IMR-90 (cell line): ENCODE measurements around the gene TRIM25. TPM values are rescaled to one million over a fixed set of nuclear protein-coding genes. Genes with fewer than 3 reads are reported as not detected.

ENCODE experiments used
- ATAC-seq: fragments of 200-7000 bp; cut with Tn5 transposase; 2 replicates; pipeline ENCODE4 v1.9.1; 2020; ENCODE audit warnings: low read depth, mild to moderate bottlenecking, moderate library complexity
- BruUV-seq: library from RNA; stranded (reverse); fragments of 400-500 nt; replicated peaks from 2 replicates; lab custom pipeline; 2021; lab: Mats Ljungman, UMichigan
- CTCF ChIA-PET: fragments of 300-600 bp; formaldehyde crosslinking; extraction: SDS; loops from one replicate; lab custom pipeline; 2021; ENCODE audit warnings: antibody characterized with exemption; lab: Yijun Ruan, JAX
- POLR2A ChIA-PET: fragments of 300-600 bp; sonication (Branson Sonifier 250); formaldehyde crosslinking; loops from one replicate; lab custom pipeline; 2022; ENCODE audit warnings: antibody characterized with exemption; ENCODE audit not compliant: unreplicated experiment; lab: Charles Lee
- DNase-seq: peaks from one replicate; pipeline ENCODE4 v3.0.0; 2013
- H2AFZ ChIP-seq: replicated peaks from 2 replicates; pipeline ENCODE3; 2013; ENCODE audit warnings: low read length, mild to moderate bottlenecking; ENCODE audit not compliant: poor library complexity
- H2AK5ac ChIP-seq: 2 replicates; pipeline ENCODE4 v1.6.1; 2013; ENCODE audit warnings: low read depth, low read length, inconsistent platforms
- H2AK9ac ChIP-seq: replicated peaks from 2 replicates; pipeline ENCODE3; 2013; ENCODE audit warnings: mild to moderate bottlenecking, low read depth, low read length, moderate library complexity; ENCODE audit not compliant: poor library complexity
- H2BK120ac ChIP-seq: 2 replicates; pipeline ENCODE4 v1.6.1; 2013; ENCODE audit warnings: low read depth, low read length, inconsistent platforms
- H2BK15ac ChIP-seq: 3 replicates; pipeline ENCODE4 v1.6.1; 2013; ENCODE audit warnings: low read depth, low read length, inconsistent platforms
- H2BK20ac ChIP-seq: 2 replicates; pipeline ENCODE4 v1.6.1; 2013; ENCODE audit warnings: low read depth, mild to moderate bottlenecking, inconsistent platforms, low read length, moderate library complexity
- H2BK5ac ChIP-seq: 2 replicates; pipeline ENCODE4 v1.6.1; 2013; ENCODE audit warnings: mild to moderate bottlenecking, low read depth, low read length, inconsistent platforms; ENCODE audit not compliant: poor library complexity, severe bottlenecking
- H3K14ac ChIP-seq: replicated peaks from 2 replicates; pipeline ENCODE4 v1.6.1; 2013; ENCODE audit warnings: low read depth, low read length, inconsistent platforms
- H3K18ac ChIP-seq: 2 replicates; pipeline ENCODE4 v1.6.1; 2013; ENCODE audit warnings: low read depth, low read length, control low read depth
- H3K23ac ChIP-seq: 2 replicates; pipeline ENCODE4 v1.6.1; 2013; ENCODE audit warnings: low read depth, low read length, inconsistent platforms
- H3K27ac ChIP-seq: 2 replicates; pipeline ENCODE4 v1.5.1; 2013; ENCODE audit warnings: mild to moderate bottlenecking, control low read depth, low read length; ENCODE audit not compliant: insufficient read depth
- H3K27me3 ChIP-seq: 2 replicates; pipeline ENCODE4 v1.6.1; 2013; ENCODE audit warnings: low read length; ENCODE audit not compliant: control insufficient read depth, insufficient read depth
- H3K36me3 ChIP-seq: 2 replicates; pipeline ENCODE4 v1.6.1; 2013; ENCODE audit warnings: low read length, mixed read lengths; ENCODE audit not compliant: control insufficient read depth, insufficient read depth
- H3K4ac ChIP-seq: 2 replicates; pipeline ENCODE4 v1.6.1; 2013; ENCODE audit warnings: low read depth, low read length, inconsistent platforms
- H3K4me1 ChIP-seq: 2 replicates; pipeline ENCODE4 v1.6.1; 2013; ENCODE audit warnings: low read length, mixed read lengths; ENCODE audit not compliant: control insufficient read depth, insufficient read depth
- H3K4me2 ChIP-seq: 2 replicates; pipeline ENCODE4 v1.6.1; 2013; ENCODE audit warnings: low read depth, mild to moderate bottlenecking, control low read depth, low read length, moderate library complexity
- H3K4me3 ChIP-seq: 2 replicates; pipeline ENCODE4 v1.5.1; 2013; ENCODE audit warnings: low read depth, mild to moderate bottlenecking, control low read depth, low read length, moderate library complexity; ENCODE audit not compliant: insufficient read depth
- H3K56ac ChIP-seq: 2 replicates; pipeline ENCODE4 v1.6.1; 2013; ENCODE audit warnings: low read length, inconsistent platforms; ENCODE audit not compliant: insufficient read depth; ENCODE audit errors: extremely low read depth
- H3K79me1 ChIP-seq, 2 experiments: 2 replicates each; pipeline ENCODE4 v1.6.1; 2013; ENCODE audit warnings: low read length in 2 of 2, inconsistent platforms in 1 of 2, low read depth in 1 of 2
- H3K9ac ChIP-seq: 2 replicates; pipeline ENCODE4 v1.6.1; 2013; ENCODE audit warnings: low read depth, low read length, control low read depth
- H3K9me1 ChIP-seq: 2 replicates; pipeline ENCODE4 v1.6.1; 2013; ENCODE audit warnings: low read length, inconsistent platforms; ENCODE audit not compliant: insufficient read depth
- H3K9me3 ChIP-seq: 2 replicates; pipeline ENCODE4 v1.6.1; 2013; ENCODE audit warnings: low read length; ENCODE audit not compliant: control insufficient read depth, insufficient read depth
- H4K20me1 ChIP-seq: 2 replicates; pipeline ENCODE4 v1.6.1; 2013; ENCODE audit warnings: low read length, inconsistent platforms; ENCODE audit not compliant: insufficient read depth
- H4K5ac ChIP-seq: 2 replicates; pipeline ENCODE4 v1.6.1; 2013; ENCODE audit warnings: mild to moderate bottlenecking, low read depth, low read length, control low read depth
- H4K8ac ChIP-seq, 2 experiments: 2 replicates each; pipeline ENCODE4 v1.6.1; 2013; ENCODE audit warnings: low read depth in 2 of 2, low read length in 2 of 2, control low read depth in 1 of 2, inconsistent platforms in 1 of 2
- H4K91ac ChIP-seq: 2 replicates; pipeline ENCODE4 v1.6.1; 2013; ENCODE audit warnings: low read depth, low read length, inconsistent platforms; ENCODE audit not compliant: insufficient read depth
- CHD1 ChIP-seq: IDR thresholded peaks from 2 replicates; pipeline ENCODE4 v1.6.1; 2012; ENCODE audit warnings: low read depth, low read length, improper control_type of control experiment
- RCOR1 ChIP-seq: IDR thresholded peaks from 2 replicates; pipeline ENCODE4 v1.6.1; 2012; ENCODE audit warnings: mild to moderate bottlenecking, low read length, improper control_type of control experiment; ENCODE audit not compliant: insufficient replicate concordance
- WGBS, 2 experiments: methylation state at CpG; one replicate each; pipeline versions ENCODE4 v1.1.5 to v1.1.7; 2013; ENCODE audit warnings: missing lambda C conversion rate in 2 of 2; ENCODE audit not compliant: insufficient read length in 1 of 2; ENCODE audit errors: extremely low coverage in 2 of 2; 5-methylcytosine and 5-hydroxymethylcytosine counted together
- dilution Hi-C: fragments of 300-500 bp; cut with HindIII; formaldehyde crosslinking; loops from one replicate; pipeline ENCODE4 v1.14.3; 2018; ENCODE audit warnings: low sequenced_read_pairs; ENCODE audit not compliant: unreplicated experiment
- in situ Hi-C: fragments of 300-500 bp; cut with MboI; formaldehyde crosslinking; loops from 3 replicates; pipeline ENCODE4 v1.14.3; 2019; ENCODE audit warnings: low sequenced_read_pairs, inconsistent platforms, mixed read lengths
- intact Hi-C: fragments of 100-400 bp; cut with micrococcal nuclease; formaldehyde crosslinking; loops from 2 replicates; pipeline ENCODE4 v1.10.0; 2022
- polyA plus RNA-seq, 3 experiments: library from polyadenylated mRNA; depleted of rRNA; stranded (reverse); fragments of >200 nt; gene quantifications; 2 replicates each; pipeline ENCODE4 v1.2.3, GENCODE V29; 2012; ENCODE audit warnings: low replicate concordance in 1 of 3
- total RNA-seq: library from RNA; depleted of rRNA; stranded (reverse); fragments of >200 nt; gene quantifications from 2 replicates; pipeline ENCODE4 v1.2.3, GENCODE V29; 2012

The TRIM25 gene
- total and polyA plus RNA-seq, 2 of the 4 experiments (the other 2 are of a cell fraction): 25.5 to 27.5 TPM

DNA sequence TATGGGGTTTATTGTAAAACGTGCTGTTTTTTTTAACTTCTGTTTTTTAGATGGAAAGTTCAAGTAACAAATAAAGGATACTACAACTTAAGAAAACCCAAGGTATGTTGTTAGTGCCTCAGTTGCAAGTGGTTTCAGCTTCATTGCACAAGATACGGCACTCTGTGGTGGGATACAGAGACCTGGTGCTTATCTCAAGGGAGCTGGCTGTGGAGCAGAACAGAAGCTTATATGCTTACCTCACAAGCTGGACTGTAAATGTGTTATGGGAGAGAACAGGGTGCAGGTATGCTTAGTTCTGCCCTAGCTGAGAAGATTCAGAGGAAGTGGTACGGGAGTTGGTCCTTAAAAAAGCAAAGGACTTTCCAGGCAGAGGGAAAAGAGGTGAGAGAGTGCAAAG is 64.7 kb downstream of the TRIM25 start:
- no peak overlapping the region for H2BK120ac ChIP-seq
- H2BK5ac ChIP-seq: no peak overlapping the region
- POLR2A ChIA-PET: no interaction called here

More for the DNA sequence above, 64.7 kb downstream of the TRIM25 start:
- Histone ChIP-seq H3K27ac (no peak overlapping the region), H3K4ac (no peak overlapping the region), H2AFZ (no peak overlapping the region), H4K20me1 (no peaks in the 10 kb centered on the region), H2BK20ac (no peak overlapping the region), H3K18ac (no peak overlapping the region), H3K4me1 (no peaks in the 10 kb centered on the region), H4K91ac (no peak overlapping the region), H3K23ac (no peak overlapping the region), H3K9me1 (no peaks in the 10 kb centered on the region), H3K4me2 (no peak overlapping the region), H2AK5ac (no peak overlapping the region), H3K4me3 (no peak overlapping the region), H3K36me3 (peaks cover 9% of the 10 kb centered on the region), H4K5ac (no peak overlapping the region), H3K56ac (no peak overlapping the region), H3K79me1 (no peaks in the 10 kb centered on the region), H2AK9ac (no peak overlapping the region), H2BK15ac (no peak overlapping the region), H4K8ac (no peak overlapping the region), H3K14ac (no peak overlapping the region), H3K27me3 (no peaks in the 10 kb centered on the region), H3K9me3 (no peaks in the 10 kb centered on the region), H3K9ac (no peak overlapping the region)
- in situ Hi-C loops: no loop called here
- no peak for DNase-seq
- CTCF ChIA-PET: no interaction called here
- intact Hi-C loops: no loop called here
- no peak for ATAC-seq
- TF ChIP-seq CHD1 (no peak), RCOR1 (no peak)
- dilution Hi-C loops: no loop called here
- 0% methylated on average over 1 of the region's 3 CpGs; no CpG with 5 or more reads in 1 of the 2 experiments for WGBS, 2 experiments
- BruUV-seq: no TSS peak
